K562 (cell line): ENCODE results near the gene DSE.

ENCODE experiments used
- POLR3A ChIP-seq: IDR thresholded peaks from 2 replicates; pipeline ENCODE4 v1.6.1; 2011; ENCODE audit warnings: borderline replicate concordance, mild to moderate bottlenecking, moderate library complexity; ENCODE audit not compliant: insufficient read length, insufficient read depth; ENCODE audit errors: extremely low read depth
- TF ChIP-seq, protein P1 (sequence below): fragments of 450-650 bp; formaldehyde crosslinking; IDR thresholded peaks from 2 replicates; pipeline ENCODE4 v1.4.0; 2022; ENCODE audit warnings: missing genetic modification characterization

DNA sequence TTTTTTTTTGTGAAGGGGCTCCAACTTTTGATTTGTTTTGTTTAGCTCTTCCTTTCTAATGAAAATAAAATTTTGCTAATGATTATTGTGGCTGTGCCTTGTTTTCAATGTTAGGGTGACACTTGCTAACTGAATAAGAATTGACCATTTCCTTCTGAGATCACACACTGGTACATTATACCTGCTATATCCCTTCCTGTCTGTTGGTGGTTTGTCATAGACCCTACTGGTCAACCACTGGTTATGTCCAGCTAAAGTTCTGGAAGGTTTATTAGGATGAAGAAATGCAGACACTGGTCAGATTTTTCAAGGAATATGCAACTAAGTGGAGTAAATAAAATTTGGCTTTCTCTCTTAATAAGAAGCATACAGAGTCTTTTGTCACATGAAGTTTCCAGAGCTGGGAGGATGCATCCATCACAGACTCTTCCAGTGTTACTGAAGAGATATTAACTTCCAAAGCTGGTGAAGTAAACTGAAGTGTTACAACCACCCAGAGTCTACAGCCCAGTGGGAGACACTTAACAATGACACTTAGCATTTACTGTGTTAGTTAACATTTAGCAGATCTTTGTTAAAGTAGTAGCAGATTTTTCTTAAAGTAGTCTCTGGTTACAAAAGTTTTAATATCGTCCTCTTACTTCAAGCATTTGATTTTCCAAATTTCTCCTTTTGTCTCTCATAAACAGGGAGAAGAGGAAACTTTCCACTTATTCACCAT lies 121.0 kb downstream of the DSE start:
- TF ChIP-seq, protein P1, sequence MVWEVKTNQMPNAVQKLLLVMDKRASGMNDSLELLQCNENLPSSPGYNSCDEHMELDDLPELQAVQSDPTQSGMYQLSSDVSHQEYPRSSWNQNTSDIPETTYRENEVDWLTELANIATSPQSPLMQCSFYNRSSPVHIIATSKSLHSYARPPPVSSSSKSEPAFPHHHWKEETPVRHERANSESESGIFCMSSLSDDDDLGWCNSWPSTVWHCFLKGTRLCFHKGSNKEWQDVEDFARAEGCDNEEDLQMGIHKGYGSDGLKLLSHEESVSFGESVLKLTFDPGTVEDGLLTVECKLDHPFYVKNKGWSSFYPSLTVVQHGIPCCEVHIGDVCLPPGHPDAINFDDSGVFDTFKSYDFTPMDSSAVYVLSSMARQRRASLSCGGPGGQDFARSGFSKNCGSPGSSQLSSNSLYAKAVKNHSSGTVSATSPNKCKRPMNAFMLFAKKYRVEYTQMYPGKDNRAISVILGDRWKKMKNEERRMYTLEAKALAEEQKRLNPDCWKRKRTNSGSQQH (CRISPR knock-in tag), result no peak
- no peak for TF ChIP-seq POLR3A
